Right ventricle myocardium inferior (tissue), 1 donor: ENCODE data around the gene FBXW8. TPM values are rescaled to one million over a fixed set of nuclear protein-coding genes. Genes with fewer than 3 reads are reported as not detected.
A peak's percentile ranks its signal among the peaks of the same experiment; 100 is the strongest.

ENCODE experiments used
- ATAC-seq: fragments of 200-7000 bp; cut with Tn5 transposase; one replicate; pipeline ENCODE4 v1.9.1; 2020; ENCODE audit warnings: mild to moderate bottlenecking, moderate library complexity
- DNase-seq: peaks from one replicate; pipeline ENCODE4 v3.0.0; 2021; ENCODE audit errors: missing footprints
- intact Hi-C: fragments of 100-400 bp; cut with DNase I; formaldehyde crosslinking; loops from one replicate; pipeline ENCODE4 v1.11.0; 2022
- total RNA-seq: library from RNA; stranded (reverse); fragmentation: NEBNext Ultra II Directional; extraction: Animal tissue kit (Norgen Biotek cat#: 25700); gene quantifications from one replicate; pipeline ENCODE4 v1.2.1, GENCODE V29; 2021
- donor health status: DM: no; HTN: yes; CAD: no; lungs with severe emphysema.

Gene FBXW8
- total RNA-seq, 1 donor from 2014 or later, result 5.4 TPM

DNA sequence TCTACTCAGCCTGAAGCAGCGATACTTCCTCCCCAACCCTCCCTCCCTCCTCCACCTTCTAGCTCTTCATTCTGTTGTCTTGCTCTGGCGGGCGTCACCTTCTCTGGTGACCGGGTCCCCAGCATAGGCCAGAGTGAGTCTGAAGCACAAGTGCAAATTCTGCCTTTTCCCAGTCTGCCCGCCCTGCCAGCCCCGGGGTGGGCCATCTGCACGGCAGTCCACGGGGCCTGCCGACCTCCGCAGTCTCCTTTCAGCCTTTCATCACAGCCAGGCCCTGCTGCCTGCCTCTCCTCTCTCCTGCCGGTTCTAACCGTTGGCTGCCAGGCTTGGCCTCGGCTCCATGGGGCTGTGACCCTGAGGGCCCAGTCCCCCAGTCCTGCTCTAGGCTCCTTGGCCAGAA is 129.7 kb downstream of the FBXW8 start:
- DNase-seq (no peak), ATAC-seq (no peak)
- intact Hi-C loops, result no loop called here

- DNase-seq, result no peak
- ATAC-seq, result no peak
- intact Hi-C loops, result no loop called here
These were observed 131.0 kb downstream of the FBXW8 start for GRCh38 chr12:117041798-117042170.

- peak; percentile 20 for DNase-seq
- ATAC-seq, result peak; percentile 62
- intact Hi-C loops, result no loop called here
These were observed 131.6 kb downstream of the FBXW8 start for GRCh38 chr12:117042171-117042842.

GRCh38 chr12:117042862-117043261 is 132.1 kb downstream of the FBXW8 start:
- ATAC-seq (no peak), DNase-seq (no peak)
- intact Hi-C loops, result no loop called here

- DNase-seq (peak; percentile 55), ATAC-seq (no peak)
- intact Hi-C loops, result no loop called here
These were observed 133.6 kb downstream of the FBXW8 start for GRCh38 chr12:117044311-117044710.

DNA sequence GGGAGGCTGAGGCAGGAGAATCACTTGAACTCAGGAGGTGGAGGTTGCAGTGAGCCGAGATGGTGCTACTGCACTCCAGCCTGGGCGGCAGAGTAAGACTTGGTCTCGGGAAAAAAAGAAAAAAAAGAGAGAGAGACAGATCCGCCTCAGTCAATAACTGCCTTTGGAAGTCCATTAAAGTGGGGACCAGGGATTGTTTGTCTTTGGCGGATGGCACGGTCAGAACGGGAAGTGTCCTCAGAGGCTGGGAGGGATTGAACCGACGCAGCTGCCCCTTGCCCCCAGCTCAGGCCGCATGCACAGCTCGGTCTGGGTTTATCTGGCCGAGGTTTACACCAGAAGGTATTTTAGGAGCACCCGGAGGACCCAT is 134.0 kb downstream of the FBXW8 start:
- DNase-seq (peak; percentile 15), ATAC-seq (no peak)
- intact Hi-C loops, result no loop called here

GRCh38 chr12:117045160-117046010 is 134.6 kb downstream of the FBXW8 start:
- peak; percentile 62 for DNase-seq
- intact Hi-C loops, result no loop called here
- ATAC-seq, result no peak

- intact Hi-C loops, result no loop called here
- no peak for ATAC-seq
- DNase-seq, result peak; percentile 16
These were observed 135.2 kb downstream of the FBXW8 start for GRCh38 chr12:117046011-117046369.

DNA sequence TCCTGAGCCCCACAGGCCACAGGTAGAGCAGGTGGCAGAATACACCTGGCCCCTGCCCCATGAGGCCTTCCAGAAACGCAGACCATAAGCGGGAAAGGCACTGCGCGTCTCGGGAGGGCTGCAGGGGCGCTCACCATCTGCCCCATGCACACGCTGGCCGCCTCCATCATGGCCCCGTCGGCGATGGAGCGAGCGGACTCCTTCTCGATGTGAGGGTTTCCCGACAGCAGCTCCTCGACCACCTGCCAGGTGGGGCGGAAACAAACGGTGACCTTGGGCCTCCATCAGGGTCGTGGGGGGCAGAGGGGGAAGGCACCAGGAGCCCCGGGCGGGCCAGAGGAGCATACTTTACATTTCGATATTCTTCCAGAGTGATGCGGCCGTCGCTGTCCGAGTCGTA is 135.7 kb downstream of the FBXW8 start:
- intact Hi-C loops, result no loop called here
- ATAC-seq (no peak), DNase-seq (peak; percentile 44)

- ATAC-seq, result no peak
- DNase-seq, result peak; percentile 59
- intact Hi-C loops, result no loop called here
These were observed 136.2 kb downstream of the FBXW8 start for GRCh38 chr12:117046861-117047530.

DNA sequence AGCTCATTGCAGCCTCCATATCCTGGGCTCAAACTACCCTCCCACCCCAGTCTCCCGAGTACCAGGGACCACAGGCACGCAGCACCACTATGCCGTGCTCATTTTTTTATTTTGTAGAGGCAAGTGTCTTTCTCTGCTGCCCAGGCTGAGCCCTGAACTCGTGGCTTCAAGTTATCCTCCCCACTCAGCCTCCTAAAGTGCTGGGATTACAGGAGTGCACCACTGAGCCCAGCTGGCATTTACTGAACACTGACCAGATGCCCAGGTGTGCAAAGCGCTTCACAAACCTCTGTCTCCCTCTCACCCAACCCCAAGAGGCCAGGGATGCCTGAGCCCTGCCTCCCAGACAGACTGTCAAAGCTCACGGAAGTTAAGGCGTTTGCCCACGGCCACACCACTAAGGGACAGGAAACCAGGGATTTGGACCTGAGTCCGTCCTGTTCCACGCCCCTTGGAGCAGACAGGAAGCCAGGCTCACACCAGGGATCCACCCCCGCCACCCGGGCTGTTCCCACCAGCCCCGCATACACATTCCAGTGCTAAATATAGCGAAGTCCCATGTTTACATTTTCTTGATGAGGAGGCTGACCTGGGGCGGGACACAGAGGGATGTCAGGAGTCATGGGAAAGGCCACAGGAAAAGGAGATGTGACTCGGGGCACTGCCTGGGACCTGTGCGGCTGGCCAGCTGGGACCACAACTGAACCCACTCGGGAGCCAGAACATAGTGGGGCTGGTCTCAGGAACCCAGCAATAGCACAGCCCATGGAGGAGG is 137.2 kb downstream of the FBXW8 start:
- ATAC-seq (peak; percentile 30), DNase-seq (peak; percentile 78)
- intact Hi-C loops, result no loop called here

- ATAC-seq (no peak), DNase-seq (no peak)
- intact Hi-C loops, result no loop called here
These were observed 137.8 kb downstream of the FBXW8 start for GRCh38 chr12:117048585-117048904.

DNA sequence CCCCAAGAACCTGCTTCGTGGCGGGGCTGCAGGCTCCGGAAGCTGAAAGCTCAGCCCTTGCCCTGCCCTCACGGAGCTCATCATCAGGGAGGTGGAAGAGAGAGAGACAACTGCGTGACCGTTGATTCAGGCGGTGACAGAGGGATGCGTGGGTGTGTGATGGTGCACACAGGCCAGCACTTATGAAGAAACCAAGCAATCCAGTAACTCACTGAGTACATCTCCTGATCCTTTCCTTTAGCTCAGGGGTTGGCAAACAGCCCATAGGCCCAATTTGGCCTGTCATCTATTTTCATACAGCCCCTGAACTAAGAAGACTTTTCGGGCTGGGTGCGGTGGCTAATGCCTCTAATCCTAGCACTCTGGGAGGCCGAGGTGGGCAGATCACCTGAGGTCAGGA is 138.5 kb downstream of the FBXW8 start:
- intact Hi-C loops, result no loop called here
- ATAC-seq, result no peak
- DNase-seq, result peak; percentile 46

- ATAC-seq (no peak), DNase-seq (peak; percentile 5)
- intact Hi-C loops, result no loop called here
These were observed 139.3 kb downstream of the FBXW8 start for GRCh38 chr12:117050060-117050459.

DNA sequence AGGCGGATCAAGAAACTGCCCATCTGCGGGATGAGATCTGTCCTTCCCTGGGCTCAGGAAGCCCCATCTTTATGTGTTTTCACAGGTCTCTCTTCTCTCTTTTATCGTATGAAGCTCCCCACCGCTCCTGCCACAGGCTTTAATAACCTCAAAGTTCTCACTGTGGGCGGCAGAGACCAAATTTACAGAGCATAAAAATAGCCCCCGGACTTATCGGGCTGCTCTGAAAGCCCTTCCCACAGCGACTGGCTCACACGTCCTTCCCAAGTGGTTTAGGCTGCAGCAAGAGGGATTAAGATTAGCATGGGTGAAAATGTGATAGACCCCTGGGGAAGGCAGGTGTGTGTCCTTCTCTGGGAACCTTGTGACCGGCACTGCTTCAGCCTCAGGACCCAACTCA is 140.6 kb downstream of the FBXW8 start:
- peak; percentile 6 for DNase-seq
- intact Hi-C loops, result no loop called here
- peak; percentile 35 for ATAC-seq

GRCh38 chr12:117052386-117053049 is 141.8 kb downstream of the FBXW8 start:
- peak; percentile 44 for DNase-seq
- ATAC-seq, result peak; percentile 17
- intact Hi-C loops, result loop anchor here (2.0 kb wide), 1 partner anchor 46 kb away; the partner anchor contains the start of gene TESC

- DNase-seq (peak; percentile 37), ATAC-seq (no peak)
- intact Hi-C loops, result loop anchor here (2.0 kb wide), 1 partner anchor 46 kb away; the partner anchor contains the start of gene TESC
These were observed 142.3 kb downstream of the FBXW8 start for GRCh38 chr12:117053050-117053400.

GRCh38 chr12:117053597-117054201 is 142.9 kb downstream of the FBXW8 start:
- DNase-seq (peak; percentile 50), ATAC-seq (no peak)
- intact Hi-C loops, result loop anchor here (2.0 kb wide), 1 partner anchor 45 kb away; the partner anchor contains the start of gene TESC
